BJ (cell line): ENCODE data around the gene NAV2. TPM values are rescaled to one million over a fixed set of nuclear protein-coding genes. Genes with fewer than 3 reads are reported as not detected.

Experiments
- CTCF ChIA-PET: fragments of 350-600 bp; formaldehyde crosslinking; extraction: SDS; loops from one replicate; lab custom pipeline; 2021; ENCODE audit warnings: antibody characterized with exemption, inconsistent platforms; lab: Yijun Ruan, JAX
- POLR2A ChIA-PET: fragments of 300-600 bp; sonication (Branson Sonifier 250); formaldehyde crosslinking; extraction: SDS; loops from one replicate; lab custom pipeline; 2021; ENCODE audit warnings: antibody characterized with exemption; lab: Charles Lee
- DNase-seq: peaks from one replicate; pipeline ENCODE4 v3.0.0-alpha.2; 2011; ENCODE audit warnings: low read depth
- H3K27me3 ChIP-seq: 2 replicates; pipeline ENCODE4 v1.6.0; 2011; ENCODE audit warnings: low read length; ENCODE audit not compliant: control insufficient read depth, insufficient read depth
- H3K36me3 ChIP-seq: 2 replicates; pipeline ENCODE4 v1.5.1; 2011; ENCODE audit warnings: low read length; ENCODE audit not compliant: control insufficient read depth, insufficient read depth
- H3K4me3 ChIP-seq: 2 replicates; pipeline ENCODE4 v1.5.1; 2011; ENCODE audit warnings: low read depth, mild to moderate bottlenecking, control low read depth, low read length
- CTCF ChIP-seq: IDR thresholded peaks from 2 replicates; pipeline ENCODE4 v1.5.1; 2011; ENCODE audit warnings: low read depth, mild to moderate bottlenecking, control low read depth, inconsistent platforms, low read length, moderate library complexity; ENCODE audit not compliant: insufficient read depth
- polyA plus RNA-seq: library from polyadenylated mRNA; depleted of rRNA; stranded (reverse); fragments of >200 nt; gene quantifications from 2 replicates; pipeline ENCODE4 v1.2.3, GENCODE V29; 2011

The NAV2 gene
- polyA plus RNA-seq, 1 experiment, result 6.1 TPM

- CTCF ChIA-PET, result interaction anchor here (0.7 to 3.1 kb wide), 12 partner anchors 8 to 168 kb away, joined by 3 to 13 read pairs (median 4); no protein-coding TSS in a partner anchor
- Histone ChIP-seq H3K27me3 (no peaks in the 10 kb centered on the region), H3K36me3 (0 out of 2 replicates have a peak, but pooled peaks cover under 1% of the 10 kb centered on the region), H3K4me3 (no peak overlapping the region)
- no peak for DNase-seq
- POLR2A ChIA-PET, result interaction anchor here (0.6 kb wide), 1 partner anchor 10 kb away, joined by 3 read pairs; no protein-coding TSS in a partner anchor
- TF ChIP-seq CTCF, result no peak
Observed at GRCh38 chr11:19963697-19964387, 251.2 kb downstream of the NAV2 start.

- no peak for TF ChIP-seq CTCF
- Histone ChIP-seq H3K4me3 (no peak overlapping the region), H3K27me3 (no peaks in the 10 kb centered on the region), H3K36me3 (0 out of 2 replicates have a peak, but pooled peaks cover 1% of the 10 kb centered on the region)
- no peak for DNase-seq
- ChIA-PET POLR2A (no interaction called here), CTCF (interaction anchor here (0.7 to 1.4 kb wide), 3 partner anchors 13 to 87 kb away, joined by 3 to 4 read pairs (median 3); no protein-coding TSS in a partner anchor)
Observed at GRCh38 chr11:19966441-19966840, 253.8 kb downstream of the NAV2 start.

- CTCF ChIA-PET, result interaction anchor here (0.7 kb wide), 2 partner anchors 21 to 86 kb away, joined by 3 read pairs; no protein-coding TSS in a partner anchor
- POLR2A ChIA-PET, result no interaction called here
- H3K36me3 ChIP-seq, result 0 out of 2 replicates have a peak, but pooled peaks cover 1% of the 10 kb centered on the region
Observed at GRCh38 chr11:19966927-19967326, 254.3 kb downstream of the NAV2 start.

GRCh38 chr11:19967787-19968186 lies 255.2 kb downstream of the NAV2 start:
- POLR2A ChIA-PET, result no interaction called here
- no peak for DNase-seq
- TF ChIP-seq CTCF, result no peak
- no peak overlapping the region for H3K4me3 ChIP-seq
- 0 out of 2 replicates have a peak, but pooled peaks cover 1% of the 10 kb centered on the region for H3K36me3 ChIP-seq
- CTCF ChIA-PET, result interaction anchor here (0.7 to 1.2 kb wide), 2 partner anchors 10 to 86 kb away, joined by 3 read pairs; no protein-coding TSS in a partner anchor
- no peaks in the 10 kb centered on the region for H3K27me3 ChIP-seq

More at GRCh38 chr11:19966927-19967326, 254.3 kb downstream of the NAV2 start:
- H3K27me3 ChIP-seq, result no peaks in the 10 kb centered on the region
- TF ChIP-seq CTCF, result no peak
- no peak overlapping the region for H3K4me3 ChIP-seq
- DNase-seq, result no peak

- DNase-seq, result no peak
- Histone ChIP-seq H3K4me3 (no peak overlapping the region), H3K27me3 (no peaks in the 10 kb centered on the region), H3K36me3 (0 out of 2 replicates have a peak, but pooled peaks cover 1% of the 10 kb centered on the region)
- ChIA-PET POLR2A (no interaction called here), CTCF (interaction anchor here (1.2 kb wide), 1 partner anchor 11 kb away, joined by 3 read pairs; no protein-coding TSS in a partner anchor)
- TF ChIP-seq CTCF, result no peak
Observed at GRCh38 chr11:19968860-19969259, 256.2 kb downstream of the NAV2 start.
